ENCODE results near the gene P2RY2. TPM values are rescaled to one million over a fixed set of nuclear protein-coding genes. Genes with fewer than 3 reads are reported as not detected.

P2RY2 gene
- total RNA-seq, 1 experiment from 2014 or later = 2.9 TPM

GRCh38 chr11:73258104-73259035, 40.3 kb downstream of the P2RY2 start:
- Histone ChIP-seq H3K9me3 (ENCODE audit: control insufficient read depth in 1 of 2, insufficient read depth in 1 of 2, low read depth in 1 of 2, low read length in 2 of 2) (no peaks in the 10 kb centered on the region), H3K4me1 (ENCODE audit: control insufficient read depth in 1 of 2, insufficient read depth in 2 of 2, low read length in 2 of 2) (peaks cover 9 to 16% of the 10 kb centered on the region in 2 experiments), H3K9me2 (ENCODE audit: insufficient read depth) (no peaks in the 10 kb centered on the region), H2AFZ (ENCODE audit: low read depth, low read length, poor library complexity, severe bottlenecking) (no peak overlapping the region), H3K27me3 (ENCODE audit: insufficient read depth, low read length) (no peaks in the 10 kb centered on the region), H4K20me1 (ENCODE audit: insufficient read depth) (no peaks in the 10 kb centered on the region), H3K4me2 (ENCODE audit: low read length) (peak overlapping the region; percentile 57), H3K9ac (ENCODE audit: low read length) (no peak overlapping the region; the same call in 1 of the 2 replicates), H3K79me2 (ENCODE audit: insufficient read depth, low read length) (no peaks in the 10 kb centered on the region), H3K27ac (ENCODE audit: low read depth, low read length) (peak overlapping the region; percentile 55; the same call in 1 of the 2 replicates), H3K36me3 (ENCODE audit: control insufficient read depth in 1 of 2, insufficient read depth in 2 of 2, low read length in 2 of 2) (no peaks in the 10 kb centered on the region), H3K4me3 (replicated peaks in 1 of 2; ENCODE audit: low read depth in 1 of 2, low read length in 2 of 2) (no peak overlapping the region)
- intact Hi-C loops (cut with micrococcal nuclease) = no loop called here
- DNase-seq (ENCODE audit: low read depth, low spot score) (no peak), ATAC-seq (no peak)
- BruUV-seq (replicated peaks) = no TSS peak
- RAD21 ChIA-PET (ENCODE audit: low non-redundant PET in 1 of 2, low total read pairs in 2 of 2, uncharacterized antibody in 2 of 2, unreplicated experiment in 2 of 2) = no interaction called here
- POLR2A ChIA-PET = no interaction called here
- TF ChIP-seq EGR1 (IDR thresholded peaks at IDR 0.05; ENCODE audit: low read depth) (no peak), RAD21 (IDR thresholded peaks at IDR 0.05; ENCODE audit: low read depth) (no peak), YY1 (IDR thresholded peaks at IDR 0.05; ENCODE audit: extremely low read depth, insufficient replicate concordance, low read depth, low read length) (no peak), EZH2phosphoT487 (IDR thresholded peaks at IDR 0.05; ENCODE audit: borderline replicate concordance) (no peak), ZNF274 (IDR thresholded peaks at IDR 0.05; ENCODE audit: low read depth, low read length) (no peak), CBX3 (IDR thresholded peaks at IDR 0.05; ENCODE audit: low read depth) (no peak), ZBTB33 (IDR thresholded peaks at IDR 0.05; ENCODE audit: extremely low read depth, insufficient replicate concordance, low read length) (no peak), TCF7L2 (IDR thresholded peaks at IDR 0.05; ENCODE audit: borderline replicate concordance, extremely low read depth, insufficient read depth, insufficient read length) (no peak), POLR2AphosphoS5 (IDR thresholded peaks at IDR 0.05; ENCODE audit: low read depth, low read length) (no peak), ATF3 (IDR thresholded peaks at IDR 0.05) (no peak), EZH2 (IDR thresholded peaks at IDR 0.05) (no peak), CEBPB (IDR thresholded peaks at IDR 0.05; ENCODE audit: low read depth) (no peak), SP1 (IDR thresholded peaks at IDR 0.05; ENCODE audit: low read depth) (no peak), POLR2A (IDR thresholded peaks at IDR 0.05; ENCODE audit: borderline replicate concordance, extremely low read depth, insufficient read depth, insufficient read length) (no peak), ELF1 (IDR thresholded peaks at IDR 0.05; ENCODE audit: borderline replicate concordance, low read depth) (no peak)
- CTCF ChIA-PET = interaction anchor here (1.2 kb wide), 1 partner anchor 22 kb away, joined by 4 read pairs; no protein-coding TSS in a partner anchor

Data from HCT116 (cell line).